Mesodermal cell (in vitro differentiated cells): Measurements from ENCODE around the gene FBXO28.
A peak's percentile ranks its signal among the peaks of the same experiment; 100 is the strongest.

Experiments
- H3K27ac ChIP-seq: 2 replicates; pipeline ENCODE4 v1.7.0; 2013; ENCODE audit warnings: mild to moderate bottlenecking, low read depth, low read length, moderate library complexity; ENCODE audit not compliant: severe bottlenecking
- H3K36me3 ChIP-seq: 2 replicates; pipeline ENCODE4 v1.7.1; 2013; ENCODE audit warnings: mild to moderate bottlenecking, low read length, moderate library complexity; ENCODE audit not compliant: control insufficient read depth, insufficient read depth
- H3K4me1 ChIP-seq: one replicate; pipeline ENCODE4 v1.7.1; 2013; ENCODE audit warnings: mild to moderate bottlenecking, low read length; ENCODE audit not compliant: insufficient read depth, control insufficient read depth, poor library complexity, severe bottlenecking
- H3K4me3 ChIP-seq: 2 replicates; pipeline ENCODE4 v1.7.0; 2013; ENCODE audit warnings: low read length, control low read depth, mild to moderate bottlenecking; ENCODE audit not compliant: insufficient read depth, poor library complexity, severe bottlenecking; ENCODE audit errors: extremely low read depth
- H3K9me3 ChIP-seq: 2 replicates; pipeline ENCODE4 v1.7.1; 2013; ENCODE audit warnings: mild to moderate bottlenecking, low read length, moderate library complexity; ENCODE audit not compliant: control insufficient read depth
- WGBS, 2 experiments: methylation state at CpG; one replicate each; pipeline ENCODE4 v1.1.5; 2013; ENCODE audit warnings: missing lambda C conversion rate in 2 of 2; ENCODE audit not compliant: insufficient coverage in 2 of 2; 5-methylcytosine and 5-hydroxymethylcytosine counted together

FBXO28 gene

GRCh38 chr1:224188286-224188685, 74.4 kb downstream of the FBXO28 start:
- no peaks in the 10 kb centered on the region for H3K4me1 ChIP-seq
- H3K36me3 ChIP-seq = peaks cover 70% of the 10 kb centered on the region
- no peaks in the 10 kb centered on the region for H3K9me3 ChIP-seq
- H3K4me3 ChIP-seq = no peak overlapping the region
- 94% methylated on average over 2 of the region's 2 CpGs; no CpG with 5 or more reads in 1 of the 2 experiments for WGBS, 2 experiments
- no peak overlapping the region for H3K27ac ChIP-seq

GRCh38 chr1:224189561-224189960, 75.7 kb downstream of the FBXO28 start:
- Histone ChIP-seq H3K4me1 (no peaks in the 10 kb centered on the region), H3K27ac (no peak overlapping the region), H3K9me3 (no peaks in the 10 kb centered on the region), H3K4me3 (no peak overlapping the region), H3K36me3 (peaks cover 83% of the 10 kb centered on the region)
- WGBS, 2 experiments = 97% methylated on average over 6 to 7 of the region's 7 CpGs

DNA sequence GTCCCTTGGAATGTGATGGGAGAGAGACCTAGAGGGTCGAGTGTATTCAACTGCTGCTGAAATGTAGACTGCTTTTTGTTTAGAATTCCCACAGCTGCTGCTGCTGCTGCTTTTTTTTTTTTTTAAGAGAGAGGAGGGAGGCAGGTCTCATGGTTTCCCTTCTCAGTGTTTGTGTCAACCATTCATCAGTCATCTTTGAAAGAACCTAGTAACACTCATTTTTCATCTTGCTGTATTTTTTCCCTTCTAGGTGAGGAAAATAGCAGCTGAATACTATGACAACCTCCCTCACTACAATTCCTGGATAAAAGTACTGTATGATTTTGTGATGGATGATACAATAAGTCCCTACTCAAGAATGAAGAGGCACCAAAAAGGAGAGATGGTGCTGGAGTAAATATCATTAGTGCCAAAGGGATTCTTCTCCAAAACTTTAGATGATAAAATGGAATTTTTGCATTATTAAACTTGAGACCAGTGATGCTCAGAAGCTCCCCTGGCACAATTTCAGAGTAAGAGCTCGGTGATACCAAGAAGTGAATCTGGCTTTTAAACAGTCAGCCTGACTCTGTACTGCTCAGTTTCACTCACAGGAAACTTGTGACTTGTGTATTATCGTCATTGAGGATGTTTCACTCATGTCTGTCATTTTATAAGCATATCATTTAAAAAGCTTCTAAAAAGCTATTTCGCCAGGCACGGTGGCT, 78.3 kb downstream of the FBXO28 start:
- H3K4me3 ChIP-seq = no peak overlapping the region
- no peaks in the 10 kb centered on the region for H3K9me3 ChIP-seq
- H3K4me1 ChIP-seq = no peaks in the 10 kb centered on the region
- WGBS, 2 experiments = 88 to 100% methylated on average over 2 to 3 of the region's 5 CpGs
- H3K36me3 ChIP-seq = peaks cover 65% of the 10 kb centered on the region
- H3K27ac ChIP-seq = no peak overlapping the region

- H3K4me3 ChIP-seq = no peak overlapping the region
- 90 to 97% methylated on average over 5 to 6 of the region's 8 CpGs for WGBS, 2 experiments
- H3K36me3 ChIP-seq = peaks cover 57% of the 10 kb centered on the region
- H3K9me3 ChIP-seq = no peaks in the 10 kb centered on the region
- no peaks in the 10 kb centered on the region for H3K4me1 ChIP-seq
- no peak overlapping the region for H3K27ac ChIP-seq
These were observed 79.5 kb downstream of the FBXO28 start for GRCh38 chr1:224193319-224193966.

GRCh38 chr1:224196813-224197600, 83.1 kb downstream of the FBXO28 start:
- Histone ChIP-seq H3K4me3 (no peak overlapping the region), H3K36me3 (peaks cover 29% of the 10 kb centered on the region), H3K4me1 (no peaks in the 10 kb centered on the region), H3K9me3 (no peaks in the 10 kb centered on the region), H3K27ac (no peak overlapping the region)
- 90 to 97% methylated on average over 5 of the region's 5 CpGs for WGBS, 2 experiments

DNA sequence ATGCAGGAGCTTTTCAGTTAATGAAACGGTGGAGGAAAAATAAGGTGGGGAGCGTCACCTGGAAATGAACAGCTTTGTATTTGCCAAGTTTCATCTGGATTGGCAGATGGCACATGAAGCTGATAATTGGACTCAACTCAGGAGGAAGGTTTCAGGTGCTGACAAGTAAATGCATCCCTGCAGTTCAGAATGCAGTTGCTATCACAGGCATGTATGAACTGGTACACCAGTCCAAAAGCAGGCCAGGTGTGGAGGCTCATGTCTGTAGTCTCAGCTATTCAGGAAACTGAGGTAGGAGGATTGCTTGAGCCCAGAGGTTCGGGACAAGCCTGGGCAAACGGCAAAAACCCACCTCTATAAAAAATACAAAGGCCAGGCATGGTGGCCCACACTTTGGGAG, 84.7 kb downstream of the FBXO28 start:
- WGBS, 2 experiments = 96 to 100% methylated on average over 2 to 3 of the region's 4 CpGs
- H3K9me3 ChIP-seq = no peaks in the 10 kb centered on the region

GRCh38 chr1:224199679-224200078, 85.8 kb downstream of the FBXO28 start:
- Histone ChIP-seq H3K4me3 (no peak overlapping the region), H3K9me3 (no peaks in the 10 kb centered on the region), H3K4me1 (peaks cover 14% of the 10 kb centered on the region), H3K27ac (no peak overlapping the region), H3K36me3 (peaks cover 4% of the 10 kb centered on the region)
- 85 to 86% methylated on average over 1 to 2 of the region's 2 CpGs for WGBS, 2 experiments

More for the DNA sequence above, 84.7 kb downstream of the FBXO28 start:
- peaks cover 15% of the 10 kb centered on the region for H3K36me3 ChIP-seq
- H3K27ac ChIP-seq = no peak overlapping the region
- peaks cover 9% of the 10 kb centered on the region for H3K4me1 ChIP-seq
- no peak overlapping the region for H3K4me3 ChIP-seq

DNA sequence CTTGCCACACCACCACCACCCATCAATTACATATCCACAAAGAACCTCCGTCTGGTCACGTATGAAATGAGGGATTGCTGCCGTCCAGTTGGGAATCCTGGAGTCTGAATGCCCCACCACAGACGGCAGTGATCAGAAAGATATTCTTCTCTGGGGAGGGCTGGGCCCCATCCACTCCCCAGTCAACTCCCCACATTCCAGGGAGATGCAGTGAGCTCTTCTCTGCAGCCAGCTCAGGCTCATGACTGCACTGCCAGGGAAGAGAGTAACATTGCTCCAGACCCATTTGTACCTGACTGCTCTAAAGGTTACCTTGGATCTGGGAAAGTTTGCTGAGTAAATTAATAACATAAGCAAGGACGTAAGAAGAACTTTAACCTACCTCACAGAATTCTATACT, 87.5 kb downstream of the FBXO28 start:
- WGBS, 2 experiments = 78 to 80% methylated on average over 1 to 2 of the region's 5 CpGs

DNA sequence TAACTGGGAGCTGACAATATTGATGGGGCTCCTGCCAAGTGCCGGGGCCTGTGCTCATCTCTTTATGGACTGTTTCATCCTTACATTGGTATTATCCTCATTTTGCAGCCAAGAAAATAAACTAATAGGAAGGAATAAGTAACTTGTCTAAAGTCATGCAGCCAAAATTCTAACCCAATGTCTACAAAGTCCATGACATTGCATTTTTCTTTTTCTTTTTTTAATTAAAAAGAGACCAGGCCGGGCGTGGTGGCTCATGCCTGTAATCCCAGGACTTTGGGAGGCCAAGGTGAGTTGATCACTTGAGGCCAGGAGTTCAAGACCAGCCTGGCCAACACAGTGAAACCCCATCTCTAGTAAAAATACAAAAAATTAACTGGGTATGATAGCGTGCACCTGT, 87.9 kb downstream of the FBXO28 start:
- Histone ChIP-seq H3K4me1 (peaks cover 24% of the 10 kb centered on the region), H3K9me3 (no peaks in the 10 kb centered on the region), H3K4me3 (no peak overlapping the region), H3K27ac (no peak overlapping the region), H3K36me3 (no peaks in the 10 kb centered on the region)
- 83% methylated on average over 4 of the region's 4 CpGs; no CpG with 5 or more reads in 1 of the 2 experiments for WGBS, 2 experiments

More for the DNA sequence above, 87.5 kb downstream of the FBXO28 start:
- Histone ChIP-seq H3K36me3 (no peaks in the 10 kb centered on the region), H3K9me3 (no peaks in the 10 kb centered on the region), H3K4me3 (no peak overlapping the region), H3K27ac (no peak overlapping the region), H3K4me1 (peaks cover 24% of the 10 kb centered on the region)

DNA sequence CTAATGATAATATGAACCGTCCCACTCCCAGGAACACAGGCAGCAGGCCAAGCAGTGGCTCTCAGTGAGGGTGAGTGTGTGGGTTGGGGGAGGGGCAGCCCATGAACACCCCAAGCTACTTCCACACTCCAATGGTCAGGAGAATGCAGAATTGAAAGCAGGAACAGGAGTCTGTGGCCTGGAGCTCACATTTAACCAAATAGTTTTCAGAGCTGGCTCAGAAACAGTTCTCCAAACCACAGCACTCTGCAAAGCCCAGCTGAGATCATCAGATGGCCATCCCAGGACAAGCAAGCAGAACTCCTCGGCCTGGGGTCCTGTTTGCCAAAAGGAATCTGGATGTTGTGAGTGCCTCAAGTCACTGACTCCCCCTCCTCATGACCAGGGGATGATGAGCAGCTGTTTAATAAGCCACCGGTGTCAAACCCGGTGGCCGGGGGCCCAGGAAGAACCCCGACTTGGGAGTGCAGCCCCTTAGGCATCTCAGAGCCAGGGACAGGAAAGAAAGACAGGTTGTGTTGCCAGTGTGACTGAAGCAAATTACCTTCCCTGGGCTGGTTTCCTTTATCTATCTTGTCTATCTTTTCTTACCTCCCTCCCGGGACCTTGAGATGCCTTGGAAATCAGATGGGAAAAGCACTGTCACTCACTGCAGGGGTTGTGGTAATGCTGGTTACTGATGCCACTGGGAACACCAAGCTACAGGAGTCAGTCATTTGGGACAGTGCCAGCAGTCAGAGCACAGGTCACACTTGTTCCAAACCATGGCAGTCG, 89.5 kb downstream of the FBXO28 start:
- peaks cover 24% of the 10 kb centered on the region for H3K4me1 ChIP-seq
- H3K9me3 ChIP-seq = no peaks in the 10 kb centered on the region
- H3K4me3 ChIP-seq = no peak overlapping the region
- no peaks in the 10 kb centered on the region for H3K36me3 ChIP-seq
- peak overlapping the region; percentile 33 for H3K27ac ChIP-seq
- whole genome bisulfite sequencing, 2 experiments = 44 to 55% methylated on average over 5 to 6 of the region's 8 CpGs
